NCI-H146 (cell line): ENCODE data around the gene DNPEP.
A peak's percentile ranks its signal among the peaks of the same experiment; 100 is the strongest.
"Not testable (repeated sequence)": the region's sequence is repeated elsewhere in the genome, so short reads cannot be mapped to it uniquely, and the experiment has no call there.

Experiments
- DNase-seq: peaks from one replicate; lab custom pipeline; 2025; lab: John Stamatoyannopoulos, UW

Gene DNPEP

DNA sequence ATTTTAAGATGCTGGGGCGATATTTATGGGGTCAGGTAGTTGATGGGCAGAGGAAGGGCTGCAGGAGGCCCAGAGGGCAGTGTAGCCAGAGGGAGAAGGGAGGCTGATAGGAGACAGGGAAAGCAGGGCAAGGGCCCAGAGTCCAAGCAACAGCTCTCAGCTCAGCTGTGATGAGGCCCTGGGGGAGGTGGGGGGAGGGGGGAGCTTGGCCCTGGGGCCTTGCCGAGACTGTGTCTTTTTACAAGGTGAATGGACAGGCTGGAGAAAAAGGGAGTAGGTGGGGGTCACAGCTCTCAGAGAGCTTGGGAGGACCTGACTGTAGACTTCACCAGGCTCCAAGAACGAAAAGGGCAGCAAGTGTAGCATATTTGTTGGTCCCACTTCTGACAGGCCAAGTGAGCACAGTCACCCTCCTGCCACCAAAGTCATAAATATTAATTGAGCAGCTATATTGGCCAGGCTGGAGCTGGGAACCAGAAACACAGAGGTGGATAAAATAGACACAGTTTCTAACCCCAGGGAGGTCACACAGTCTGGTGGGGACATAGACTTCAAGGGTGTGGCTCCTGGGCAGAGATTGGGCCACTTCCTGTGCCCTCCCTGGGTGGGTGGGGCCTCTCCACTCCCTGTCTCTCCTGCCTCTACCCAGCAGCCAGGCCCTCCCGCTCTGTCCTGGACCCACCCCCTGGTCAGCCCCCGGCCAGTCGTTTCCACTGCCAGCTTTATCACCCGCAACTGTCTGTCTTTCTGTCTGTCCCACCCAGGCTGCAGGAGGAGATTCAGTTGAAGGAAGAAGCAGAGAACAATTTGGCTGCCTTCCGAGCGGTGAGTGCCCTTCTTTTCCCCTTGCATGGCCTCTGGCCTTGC lies 31.9 kb upstream of the DNPEP start:
- no peak for DNase-seq

DNA sequence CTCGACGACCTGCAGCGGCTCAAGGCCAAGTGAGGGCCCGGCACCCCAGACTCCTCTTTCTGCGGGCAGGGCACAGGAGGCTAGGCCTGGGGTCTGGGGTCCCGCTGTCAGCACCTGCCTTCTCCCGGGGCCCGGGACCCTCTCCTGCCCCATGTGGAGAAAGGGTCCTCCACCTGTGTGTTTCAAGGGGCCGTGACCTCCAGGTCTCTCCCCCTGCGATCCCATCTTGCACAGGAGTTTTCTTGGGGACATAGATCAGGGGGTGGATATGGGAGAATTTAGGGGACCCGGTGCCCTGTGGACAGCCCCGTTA lies 31.3 kb upstream of the DNPEP start:
- no peak for DNase-seq

DNA sequence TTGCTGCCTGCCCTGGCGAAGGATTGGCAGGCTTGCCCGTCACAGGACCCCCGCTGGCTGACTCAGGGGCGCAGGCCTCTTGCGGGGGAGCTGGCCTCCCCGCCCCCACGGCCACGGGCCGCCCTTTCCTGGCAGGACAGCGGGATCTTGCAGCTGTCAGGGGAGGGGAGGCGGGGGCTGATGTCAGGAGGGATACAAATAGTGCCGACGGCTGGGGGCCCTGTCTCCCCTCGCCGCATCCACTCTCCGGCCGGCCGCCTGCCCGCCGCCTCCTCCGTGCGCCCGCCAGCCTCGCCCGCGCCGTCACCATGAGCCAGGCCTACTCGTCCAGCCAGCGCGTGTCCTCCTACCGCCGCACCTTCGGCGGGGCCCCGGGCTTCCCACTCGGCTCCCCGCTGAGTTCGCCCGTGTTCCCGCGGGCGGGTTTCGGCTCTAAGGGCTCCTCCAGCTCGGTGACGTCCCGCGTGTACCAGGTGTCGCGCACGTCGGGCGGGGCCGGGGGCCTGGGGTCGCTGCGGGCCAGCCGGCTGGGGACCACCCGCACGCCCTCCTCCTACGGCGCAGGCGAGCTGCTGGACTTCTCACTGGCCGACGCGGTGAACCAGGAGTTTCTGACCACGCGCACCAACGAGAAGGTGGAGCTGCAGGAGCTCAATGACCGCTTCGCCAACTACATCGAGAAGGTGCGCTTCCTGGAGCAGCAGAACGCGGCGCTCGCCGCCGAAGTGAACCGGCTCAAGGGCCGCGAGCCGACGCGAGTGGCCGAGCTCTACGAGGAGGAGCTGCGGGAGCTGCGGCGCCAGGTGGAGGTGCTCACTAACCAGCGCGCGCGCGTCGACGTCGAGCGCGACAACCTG lies 30.7 kb upstream of the DNPEP start, which contains the start of gene DES:
DES (plus strand) TSS at position 223 of the 857 bp plus-strand sequence; CDS start at position 309, 86 bp downstream.
- no peak for DNase-seq

DNA sequence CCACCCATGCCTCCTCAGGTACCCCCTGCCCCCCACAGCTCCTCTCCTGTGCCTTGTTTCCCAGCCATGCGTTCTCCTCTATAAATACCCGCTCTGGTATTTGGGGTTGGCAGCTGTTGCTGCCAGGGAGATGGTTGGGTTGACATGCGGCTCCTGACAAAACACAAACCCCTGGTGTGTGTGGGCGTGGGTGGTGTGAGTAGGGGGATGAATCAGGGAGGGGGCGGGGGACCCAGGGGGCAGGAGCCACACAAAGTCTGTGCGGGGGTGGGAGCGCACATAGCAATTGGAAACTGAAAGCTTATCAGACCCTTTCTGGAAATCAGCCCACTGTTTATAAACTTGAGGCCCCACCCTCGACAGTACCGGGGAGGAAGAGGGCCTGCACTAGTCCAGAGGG lies 29.7 kb upstream of the DNPEP start:
- no peak for DNase-seq

DNA sequence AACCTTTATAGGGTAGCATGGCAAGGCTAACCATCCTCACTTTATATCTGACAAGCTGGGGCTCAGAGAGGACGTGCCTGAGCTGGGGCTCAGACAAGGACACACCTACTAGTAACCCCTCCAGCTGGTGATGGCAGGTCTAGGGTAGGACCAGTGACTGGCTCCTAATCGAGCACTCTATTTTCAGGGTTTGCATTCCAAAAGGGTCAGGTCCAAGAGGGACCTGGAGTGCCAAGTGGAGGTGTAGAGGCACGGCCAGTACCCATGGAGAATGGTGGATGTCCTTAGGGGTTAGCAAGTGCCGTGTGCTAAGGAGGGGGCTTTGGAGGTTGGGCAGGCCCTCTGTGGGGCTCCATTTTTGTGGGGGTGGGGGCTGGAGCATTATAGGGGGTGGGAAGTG lies 29.2 kb upstream of the DNPEP start:
- DNase-seq: no peak

DNA sequence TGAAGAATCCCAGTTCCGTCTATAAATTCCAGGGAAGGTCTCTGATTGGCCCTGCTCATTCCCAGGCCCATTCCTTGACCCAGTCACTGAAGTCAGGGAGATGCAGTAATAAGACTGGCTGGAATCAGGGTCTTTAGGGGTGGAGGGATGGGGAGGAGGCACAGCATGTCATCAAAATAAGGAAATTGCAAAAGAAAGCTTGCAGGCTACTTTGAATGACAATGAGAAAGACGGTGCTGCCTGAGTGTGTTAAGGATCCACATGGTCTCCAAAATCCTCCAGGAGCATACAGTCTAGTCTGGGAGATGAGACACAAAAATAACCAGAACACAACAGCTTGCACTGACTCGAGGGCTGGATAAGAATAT lies 28.5 kb upstream of the DNPEP start:
- no peak for DNase-seq

DNA sequence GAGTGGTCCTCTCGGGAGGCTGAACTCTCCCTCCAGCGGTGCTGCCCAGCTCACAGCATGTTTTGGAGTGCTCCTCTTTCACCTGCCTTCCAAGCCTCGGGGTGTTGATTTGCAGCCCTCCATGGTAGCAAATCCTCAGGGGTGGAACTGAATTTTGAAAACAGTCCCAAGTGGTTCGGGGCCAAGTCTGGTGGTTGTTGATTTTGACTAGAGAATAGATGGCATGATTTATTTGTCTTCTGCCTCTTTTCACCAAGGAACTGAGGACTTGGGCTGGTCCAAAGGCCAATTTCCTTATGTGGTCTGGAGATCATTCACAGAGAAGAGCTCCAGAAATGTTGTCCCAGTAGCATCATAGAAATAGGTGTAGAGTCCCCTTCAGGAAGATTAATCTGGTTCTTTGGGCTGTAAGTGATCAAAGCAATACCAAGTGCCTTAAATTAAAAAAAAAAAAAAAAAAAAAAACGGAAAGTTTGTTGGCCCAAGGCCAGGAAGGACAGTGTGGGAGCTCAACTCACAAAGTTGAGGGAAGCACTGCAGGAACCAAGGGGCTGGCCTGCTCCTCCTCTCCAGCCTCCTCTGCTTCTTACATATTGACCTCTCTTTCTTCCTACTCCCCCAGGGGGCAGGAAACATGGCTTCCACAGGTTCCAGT lies 28.0 kb upstream of the DNPEP start:
- no peak for DNase-seq

DNA sequence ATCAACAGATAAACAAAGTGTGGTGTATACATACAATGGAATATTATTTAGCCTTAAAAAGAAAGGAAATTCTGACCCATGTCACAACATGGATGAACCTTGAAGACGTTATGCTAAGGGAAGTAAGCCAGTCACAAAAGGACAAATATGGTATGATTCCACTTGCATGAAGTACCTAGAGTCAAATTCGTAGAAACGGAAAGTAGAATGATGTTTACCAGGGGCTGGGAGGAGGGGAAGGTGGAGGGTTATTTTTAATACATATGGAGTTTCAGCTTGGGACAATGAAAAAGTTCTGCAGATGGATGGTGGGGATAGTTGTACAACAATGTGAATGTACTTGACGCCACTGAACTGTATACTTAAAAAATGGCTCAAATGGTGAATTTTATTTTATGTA lies 27.1 kb upstream of the DNPEP start:
- no peak for DNase-seq

DNA sequence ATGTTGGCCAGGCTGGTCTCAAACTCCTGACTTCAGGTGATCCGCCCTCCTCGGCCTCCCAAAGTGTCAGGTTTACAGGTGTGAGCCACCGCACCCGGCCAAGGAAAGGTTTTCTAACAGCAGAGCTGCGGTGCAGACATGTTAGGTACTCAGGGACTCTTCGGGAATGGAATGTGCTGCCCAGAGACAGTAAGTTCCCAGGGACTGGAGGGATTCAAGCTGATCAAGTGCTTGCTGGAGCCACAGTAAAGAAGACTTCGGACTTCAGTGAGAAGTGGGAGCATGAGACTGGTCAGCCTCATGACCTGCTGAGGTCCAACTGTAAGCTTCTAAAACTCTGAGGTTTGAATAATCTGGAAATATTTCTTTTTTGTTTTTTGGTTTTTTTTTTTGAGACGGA lies 22.7 kb upstream of the DNPEP start:
- no peak for DNase-seq

DNA sequence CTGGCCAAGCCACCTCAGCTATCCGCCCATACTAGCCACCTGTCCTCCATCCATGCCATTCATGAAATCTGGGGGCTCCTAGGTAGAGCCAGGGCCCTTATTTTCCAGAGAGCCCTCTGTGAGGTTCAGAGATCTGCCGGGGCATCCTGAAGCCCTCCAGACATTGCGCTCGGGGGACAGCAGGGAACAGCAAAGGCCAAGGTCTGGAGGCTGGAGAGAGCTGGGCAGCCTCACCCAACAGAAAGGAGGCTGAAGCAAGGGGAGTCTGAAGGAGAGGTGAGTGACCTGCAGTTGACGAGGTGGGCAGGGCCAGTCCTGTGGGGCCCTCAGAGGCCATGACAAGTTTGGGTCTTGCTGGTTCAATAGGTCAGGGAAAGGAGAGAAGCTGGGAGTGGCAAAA lies 21.9 kb upstream of the DNPEP start:
- DNase-seq: no peak

DNA sequence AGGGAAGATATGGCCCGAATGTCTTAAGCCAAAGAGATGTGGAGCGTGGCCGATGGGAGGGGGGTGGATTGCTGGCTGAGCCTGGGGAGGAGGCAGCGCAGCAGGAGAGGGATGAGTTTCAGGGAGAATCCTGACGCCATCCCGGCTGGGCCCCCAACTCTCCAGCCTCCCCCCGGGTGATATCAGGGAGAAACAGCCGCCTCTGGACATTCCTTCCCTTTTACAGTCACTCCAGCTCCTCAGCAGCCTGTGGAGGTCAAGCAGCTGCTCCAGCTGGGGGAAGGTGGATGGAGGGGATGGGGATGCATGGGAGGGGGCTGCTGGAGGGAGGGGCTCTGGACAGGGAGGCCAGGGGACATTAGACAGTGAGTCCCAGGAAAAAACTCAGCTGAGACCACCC lies 20.9 kb upstream of the DNPEP start:
- DNase-seq: no peak

DNA sequence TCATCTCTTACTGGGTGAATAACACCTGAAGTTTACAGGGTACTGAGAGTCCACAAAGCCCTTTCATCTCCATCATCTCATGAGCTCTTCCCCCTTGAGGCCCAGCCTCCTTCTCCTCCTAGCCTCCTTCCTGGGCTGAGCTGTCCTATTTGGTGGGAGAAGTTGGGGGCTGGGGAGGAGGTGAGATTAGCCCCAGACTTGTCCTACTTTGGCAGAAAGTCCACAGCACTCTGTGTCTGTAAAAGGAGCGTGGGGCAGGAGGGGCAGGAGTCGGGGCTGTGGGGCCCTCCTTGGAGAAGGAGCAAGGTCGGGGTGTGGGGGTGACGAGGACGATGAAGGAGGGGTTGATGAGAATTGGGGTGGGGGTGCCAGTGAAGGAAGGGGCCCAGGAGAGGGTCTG lies 20.5 kb upstream of the DNPEP start:
- DNase-seq: no peak

DNA sequence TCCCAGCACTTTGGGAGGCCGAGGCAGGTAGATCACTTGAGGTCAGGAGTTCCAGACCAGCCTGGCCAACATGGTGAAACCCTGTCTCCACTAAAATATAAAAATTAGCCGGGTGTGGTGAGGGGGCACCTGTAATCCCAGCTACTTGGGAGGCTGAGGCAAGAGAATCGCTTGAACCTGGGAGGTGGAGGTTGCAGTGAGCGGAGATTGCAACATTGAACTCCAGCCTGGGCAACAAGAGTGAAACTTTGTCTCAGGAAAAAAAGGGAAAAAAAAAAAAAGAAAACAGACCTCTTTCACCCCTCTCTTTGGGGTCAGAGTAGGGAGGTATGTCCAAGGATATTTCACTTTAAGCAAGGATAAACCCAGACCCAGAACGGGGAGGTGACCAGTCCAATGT lies 19.6 kb upstream of the DNPEP start:
- DNase-seq: not testable (repeated sequence)

DNA sequence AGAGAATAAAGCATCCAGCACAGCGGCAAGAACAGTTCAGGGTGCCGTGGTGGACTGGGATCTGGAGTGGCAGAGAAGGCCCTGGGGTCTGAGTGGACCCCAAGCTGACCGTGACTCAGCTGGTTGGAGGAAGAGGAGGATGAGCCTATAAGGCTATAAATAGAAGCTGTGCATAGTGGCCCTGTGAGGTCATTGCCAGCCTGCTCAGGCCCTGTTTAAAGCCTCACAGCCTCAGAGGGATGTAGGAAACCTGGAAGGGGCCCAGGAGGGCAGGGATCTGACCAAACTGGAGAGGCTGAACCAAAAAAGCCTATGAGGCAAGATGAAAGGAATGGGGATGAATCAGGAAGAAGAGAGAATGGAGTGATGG lies 19.1 kb upstream of the DNPEP start:
- no peak for DNase-seq

DNA sequence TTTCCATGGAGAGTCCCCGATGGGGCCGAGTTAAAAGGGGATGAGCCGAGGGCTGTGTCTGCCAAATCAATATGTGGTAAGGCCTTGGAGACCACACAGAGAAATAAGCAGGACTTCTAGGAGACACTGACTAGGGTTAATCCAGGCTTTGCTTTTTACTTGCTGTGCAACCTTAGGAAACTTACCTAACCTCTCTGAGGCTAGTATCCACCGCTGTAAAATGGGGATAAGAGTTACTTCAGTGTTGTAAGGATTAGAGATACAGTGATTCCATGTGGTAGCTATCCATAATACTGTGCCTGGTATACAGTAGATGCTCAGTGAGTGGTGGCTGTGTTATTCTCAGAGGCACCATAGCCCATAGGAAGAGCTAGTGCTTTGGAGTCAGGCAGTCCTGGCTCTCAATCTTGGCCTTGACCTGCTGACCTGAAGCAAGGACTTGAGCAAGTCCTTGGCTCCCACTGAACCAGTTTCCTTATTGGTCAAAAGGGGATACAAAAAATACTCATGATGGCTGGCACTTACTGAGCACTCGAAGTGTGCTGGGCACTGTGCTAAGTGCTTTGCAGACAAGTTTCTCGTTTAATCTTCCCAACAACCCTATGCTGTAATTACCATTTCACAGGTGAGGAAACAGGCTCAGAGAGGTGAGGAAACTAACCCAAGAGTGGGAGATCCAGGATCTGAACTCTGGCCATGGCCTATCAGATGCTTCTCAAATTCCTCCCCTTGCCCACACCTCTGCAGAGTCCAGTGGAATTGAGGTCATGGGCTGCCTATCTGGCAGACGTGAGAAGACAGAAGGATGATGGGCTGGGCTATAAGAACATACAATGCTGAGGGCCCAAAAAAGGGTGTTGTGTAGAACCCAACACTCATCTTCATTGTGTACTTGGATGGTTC lies 18.5 kb upstream of the DNPEP start:
- no peak for DNase-seq

DNA sequence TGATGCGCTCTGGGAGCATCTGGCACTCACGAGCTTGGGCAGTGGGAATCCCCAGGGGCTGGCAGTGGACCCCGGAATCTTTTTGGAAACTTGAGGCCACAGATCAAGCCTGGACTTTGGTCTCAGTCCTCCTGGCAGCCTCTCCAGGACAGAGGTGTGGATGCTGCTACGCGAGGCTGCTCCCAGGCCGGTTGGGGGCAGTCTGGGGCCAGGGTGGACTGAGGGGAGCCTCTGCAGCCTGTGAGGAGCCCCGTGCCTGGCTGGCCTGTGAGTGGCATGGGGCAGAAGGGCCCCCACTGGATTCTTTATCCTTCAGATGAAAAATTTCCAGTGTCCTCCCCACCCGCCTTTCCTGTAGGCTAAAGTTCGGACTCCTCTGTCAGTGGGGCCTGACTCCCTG lies 17.7 kb upstream of the DNPEP start:
- DNase-seq: no peak

DNA sequence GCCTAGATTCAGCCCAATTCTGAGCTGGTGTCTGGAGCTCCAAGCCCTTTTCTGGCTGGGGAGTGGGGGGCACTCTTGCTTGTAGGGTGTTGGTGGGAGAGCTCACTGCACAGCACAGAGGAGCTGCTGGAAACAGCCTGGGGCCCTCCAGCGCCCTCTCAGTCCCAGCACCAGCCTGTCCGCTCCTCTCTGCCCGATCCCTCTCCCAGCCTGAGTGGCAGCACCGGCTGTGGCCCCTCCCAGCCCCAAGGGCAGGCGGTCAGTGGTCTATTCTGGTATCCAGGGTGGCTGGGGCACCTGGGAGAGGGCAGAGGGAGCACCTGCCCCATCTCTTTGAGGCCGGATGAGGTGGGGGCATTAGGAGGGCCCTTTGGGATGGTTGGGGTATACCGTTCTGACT lies 17.2 kb upstream of the DNPEP start:
- no peak for DNase-seq

DNA sequence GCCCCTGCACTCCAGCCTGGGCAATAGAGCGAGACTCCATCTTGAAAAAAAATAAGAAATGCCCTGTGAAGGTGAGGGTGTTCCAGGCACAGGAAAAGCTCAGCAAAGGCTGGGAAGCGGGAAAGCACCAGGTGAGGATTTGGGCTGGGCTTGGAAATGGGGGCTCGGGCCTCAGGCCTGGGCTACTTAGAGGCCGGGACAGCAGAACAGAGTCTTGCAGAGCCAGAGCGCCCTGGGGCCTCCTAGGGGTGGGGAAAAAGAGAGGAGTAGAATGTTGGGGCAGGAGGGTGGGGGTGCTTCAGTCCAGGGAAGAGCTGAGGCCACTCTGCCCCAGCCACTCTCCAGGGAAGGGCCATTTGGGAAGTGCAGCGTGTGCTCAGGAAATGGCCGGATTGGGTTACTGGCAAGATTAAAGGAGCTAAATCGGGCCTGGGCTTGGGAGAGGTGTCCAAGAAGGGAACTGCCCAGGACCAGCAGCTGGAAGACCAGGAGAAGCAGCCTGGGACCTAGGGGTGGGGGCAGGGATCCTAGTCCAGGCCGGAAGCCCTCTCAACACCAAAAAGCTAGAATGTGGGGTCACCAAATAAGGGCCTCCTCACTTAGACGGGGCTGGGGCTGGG lies 16.7 kb upstream of the DNPEP start:
- DNase-seq: no peak

DNA sequence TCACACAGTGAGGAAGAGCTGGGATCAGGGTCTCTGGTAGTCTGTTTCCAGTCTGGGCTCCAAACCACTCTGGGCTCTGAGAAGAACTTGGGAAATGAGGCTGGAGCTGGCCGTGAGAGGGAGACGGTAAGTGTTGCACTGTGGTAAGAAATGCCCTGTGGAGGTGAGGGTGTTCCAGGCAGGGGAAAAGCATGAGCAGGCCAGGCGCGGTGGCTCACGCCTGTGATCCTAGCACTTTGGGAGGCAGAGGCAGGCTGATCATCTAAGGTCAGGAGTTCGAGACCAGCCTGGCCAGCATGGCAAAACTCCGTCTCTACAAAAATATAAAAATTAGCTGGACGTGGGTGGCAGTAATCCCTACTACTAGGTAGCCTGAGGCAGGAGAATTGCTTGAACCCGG lies 16.1 kb upstream of the DNPEP start:
- DNase-seq: no peak

DNA sequence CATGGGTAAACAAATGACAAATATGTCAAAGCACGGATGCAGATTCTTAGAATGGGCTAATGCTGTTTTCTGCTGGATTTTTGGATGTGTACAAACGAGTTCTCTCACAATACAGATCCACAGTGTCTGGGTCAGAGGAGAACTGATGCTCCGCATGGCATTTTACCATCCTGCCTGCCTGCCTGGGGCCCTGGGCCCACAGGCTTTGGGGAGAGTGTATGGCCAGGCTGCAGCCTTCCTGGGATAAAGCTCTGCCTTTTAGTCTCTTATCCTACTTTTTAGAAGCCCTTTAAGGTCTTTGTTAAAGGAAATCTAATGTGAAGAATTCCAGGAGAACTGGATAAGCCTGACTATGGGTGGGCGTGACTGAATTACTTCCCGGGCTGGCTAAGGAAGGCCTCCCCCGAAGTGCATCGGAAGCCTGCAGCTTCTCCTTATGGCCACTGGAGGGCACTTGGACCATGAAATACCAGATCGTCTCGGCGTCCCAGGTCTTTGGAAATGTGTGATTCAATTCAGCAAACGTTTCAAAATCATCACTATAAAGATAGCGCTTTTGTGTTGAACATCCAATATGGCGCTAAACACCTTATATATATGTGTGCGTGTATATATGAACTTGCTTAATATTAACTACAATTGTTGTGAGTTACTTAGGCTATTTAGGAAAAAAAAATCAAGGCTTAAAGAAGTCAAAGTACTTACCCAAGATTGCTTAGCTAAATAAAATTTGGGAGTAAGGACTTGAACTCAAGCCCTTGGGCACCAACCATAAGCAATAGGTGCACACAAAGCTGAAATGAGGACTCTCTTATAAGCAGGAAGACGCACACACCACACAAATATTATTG lies 15.2 kb upstream of the DNPEP start:
- DNase-seq: peak; percentile 72

DNA sequence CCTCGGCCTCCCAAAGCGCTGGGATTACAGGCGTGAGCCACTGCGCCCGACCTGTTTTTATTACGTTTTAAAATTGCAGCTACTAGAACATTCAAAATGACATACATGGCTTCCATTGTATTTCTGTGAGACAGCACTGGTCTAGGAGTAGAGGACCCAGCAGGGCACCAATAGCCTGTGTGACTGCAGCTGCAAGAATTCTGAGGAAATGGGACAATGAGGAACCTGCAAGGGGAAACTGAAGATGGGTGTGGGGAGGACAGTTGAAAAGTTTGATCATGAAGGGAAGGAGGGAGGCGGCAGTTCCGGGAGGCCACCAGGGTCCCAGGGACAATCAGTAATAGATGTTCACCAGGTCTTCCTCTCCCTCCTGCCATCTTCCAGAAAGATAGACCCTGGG lies 13.9 kb upstream of the DNPEP start:
- DNase-seq: no peak
